Lower leg skin (tissue), 3 donors: ENCODE results near the gene ACVR1.

ENCODE experiments used
- CTCF ChIP-seq, 3 donors: fragments of 450-650 bp; IDR thresholded peaks; one replicate each; pipeline ENCODE4 v1.5.1; 2016; ENCODE audit warnings: antibody characterized with exemption in 3 of 3, mild to moderate bottlenecking in 3 of 3, moderate library complexity in 2 of 3
- POLR2A ChIP-seq, 2 donors: fragments of 450-650 bp; IDR thresholded peaks; one replicate each; pipeline ENCODE4 v1.6.1; 2016 to 2017; ENCODE audit warnings: antibody characterized with exemption in 2 of 2, mild to moderate bottlenecking in 1 of 2, moderate library complexity in 1 of 2

- TF ChIP-seq CTCF (IDR thresholded peaks at IDR 0.05): no peak
- no peak for TF ChIP-seq POLR2A (IDR thresholded peaks at IDR 0.05)
Measured at GRCh38 chr2:157837851-157838441, 38.2 kb downstream of the ACVR1 start.
